Gastrocnemius medialis (tissue), 4 donors: ENCODE measurements around the gene ARHGEF39.

ENCODE experiments used
- POLR2A ChIP-seq, 2 donors: fragments of 450-650 bp; IDR thresholded peaks; one replicate each; pipeline ENCODE4 v1.6.1; 2017; ENCODE audit warnings: antibody characterized with exemption in 2 of 2, mild to moderate bottlenecking in 2 of 2, moderate library complexity in 2 of 2
- TF ChIP-seq, protein P1 (sequence below), 5 experiments: fragments of 450-650 bp in 3 of 5; fragments of 200-600 bp in 2 of 5; sonication (generic) in 2 of 5; IDR thresholded peaks in 4 of 5; conservative IDR thresholded peaks in 1 of 5; 1 replicate in 4 of 5; 2 replicates in 1 of 5; pipeline ENCODE4 v1.5.1; 2016 to 2019; ENCODE audit warnings: antibody characterized with exemption in 5 of 5, mild to moderate bottlenecking in 3 of 5, moderate library complexity in 3 of 5

DNA sequence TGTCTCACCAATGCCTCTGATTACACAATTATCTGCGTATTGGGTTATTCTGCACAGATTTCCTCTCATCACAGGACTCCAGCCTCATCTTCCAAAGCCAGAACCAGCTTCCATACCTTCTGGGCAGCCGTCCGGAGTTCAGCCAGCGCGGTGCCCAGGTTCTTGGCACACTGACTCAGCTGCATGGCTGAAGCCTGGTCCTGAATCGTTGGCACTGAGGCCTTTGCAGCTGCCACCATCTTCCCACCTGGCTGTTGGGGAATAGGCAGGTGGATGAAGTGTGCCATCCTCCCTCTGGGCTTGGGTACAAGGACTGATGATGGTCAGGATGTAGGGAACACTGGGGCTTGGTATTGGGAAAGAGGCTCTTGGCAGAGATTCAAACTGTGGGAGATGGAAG, 49.1 kb upstream of the ARHGEF39 start:
- TF ChIP-seq, protein P1, sequence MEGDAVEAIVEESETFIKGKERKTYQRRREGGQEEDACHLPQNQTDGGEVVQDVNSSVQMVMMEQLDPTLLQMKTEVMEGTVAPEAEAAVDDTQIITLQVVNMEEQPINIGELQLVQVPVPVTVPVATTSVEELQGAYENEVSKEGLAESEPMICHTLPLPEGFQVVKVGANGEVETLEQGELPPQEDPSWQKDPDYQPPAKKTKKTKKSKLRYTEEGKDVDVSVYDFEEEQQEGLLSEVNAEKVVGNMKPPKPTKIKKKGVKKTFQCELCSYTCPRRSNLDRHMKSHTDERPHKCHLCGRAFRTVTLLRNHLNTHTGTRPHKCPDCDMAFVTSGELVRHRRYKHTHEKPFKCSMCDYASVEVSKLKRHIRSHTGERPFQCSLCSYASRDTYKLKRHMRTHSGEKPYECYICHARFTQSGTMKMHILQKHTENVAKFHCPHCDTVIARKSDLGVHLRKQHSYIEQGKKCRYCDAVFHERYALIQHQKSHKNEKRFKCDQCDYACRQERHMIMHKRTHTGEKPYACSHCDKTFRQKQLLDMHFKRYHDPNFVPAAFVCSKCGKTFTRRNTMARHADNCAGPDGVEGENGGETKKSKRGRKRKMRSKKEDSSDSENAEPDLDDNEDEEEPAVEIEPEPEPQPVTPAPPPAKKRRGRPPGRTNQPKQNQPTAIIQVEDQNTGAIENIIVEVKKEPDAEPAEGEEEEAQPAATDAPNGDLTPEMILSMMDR (IDR thresholded peaks at IDR 0.05 in 4 of 5, conservative IDR thresholded peaks at IDR 0.05 in 1 of 5) = no peak
- no peak for TF ChIP-seq POLR2A (IDR thresholded peaks at IDR 0.05)
